Activated gamma-delta T cell (primary cell): ENCODE results near the gene WASHC4.
"Not testable (repeated sequence)": the region's sequence is repeated elsewhere in the genome, so short reads cannot be mapped to it uniquely, and the experiment has no call there.

Source experiments
- DNase-seq: peaks from one replicate; lab custom pipeline; 2025; lab: John Stamatoyannopoulos, UW

Gene WASHC4

DNA sequence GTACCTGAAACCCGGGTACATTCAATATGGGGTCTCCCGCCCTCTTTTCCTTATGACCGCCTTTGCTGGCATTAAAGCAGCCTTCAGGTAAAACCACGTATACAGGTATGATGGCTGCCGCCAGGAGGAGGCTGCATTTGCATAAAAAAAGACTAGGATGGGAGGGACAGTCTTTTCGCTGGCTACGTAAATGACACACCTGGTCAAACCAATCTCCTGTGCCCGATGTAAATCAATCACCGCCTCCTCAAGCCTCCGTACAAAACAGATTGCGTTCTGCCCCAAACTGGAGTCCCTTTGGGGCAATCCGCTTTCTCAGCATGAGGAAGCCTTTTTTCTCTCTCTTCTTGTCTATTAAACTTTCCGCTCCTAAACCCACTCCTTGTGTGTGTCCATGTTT lies 15.2 kb upstream of the WASHC4 start:
- no peak for DNase-seq

DNA sequence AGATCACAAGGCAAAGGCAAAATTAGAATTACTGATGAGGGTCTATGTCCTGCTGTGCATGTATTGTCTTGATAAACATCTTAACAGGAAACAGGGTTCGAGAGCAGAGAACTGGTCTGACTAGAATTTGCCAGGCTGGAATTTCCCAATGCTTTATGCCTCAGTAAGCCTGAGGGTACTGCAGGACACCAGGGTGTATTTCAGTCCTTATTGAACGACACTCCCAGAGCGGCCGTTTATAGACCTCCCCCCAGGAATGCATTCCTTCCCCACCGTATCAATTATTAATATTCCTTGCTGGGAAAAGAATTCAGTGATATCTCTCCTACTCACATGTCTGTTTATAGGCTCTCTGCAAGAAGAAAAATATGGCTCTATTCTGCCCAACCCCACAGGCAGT lies 12.2 kb upstream of the WASHC4 start:
- not testable (repeated sequence) for DNase-seq

DNA sequence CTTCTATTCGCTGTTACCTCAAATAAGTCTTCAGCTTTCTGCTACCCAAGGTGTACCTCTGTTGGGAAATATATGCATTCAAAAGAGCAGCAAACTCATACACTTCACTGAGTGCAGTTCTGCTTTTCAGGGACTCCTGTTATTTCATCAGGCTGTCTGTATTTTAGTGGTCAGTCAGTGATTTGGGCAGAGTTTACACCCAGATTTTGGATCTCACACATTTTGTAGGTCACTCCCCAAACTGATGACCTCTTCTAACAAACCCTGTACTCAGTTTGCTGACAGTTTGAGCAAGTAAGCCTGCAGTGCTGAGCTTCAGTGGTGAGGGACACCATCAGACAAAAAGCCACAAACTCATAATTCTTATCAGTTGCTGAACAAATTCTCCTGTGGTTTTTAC lies 8.2 kb upstream of the WASHC4 start:
- DNase-seq, result no peak

DNA sequence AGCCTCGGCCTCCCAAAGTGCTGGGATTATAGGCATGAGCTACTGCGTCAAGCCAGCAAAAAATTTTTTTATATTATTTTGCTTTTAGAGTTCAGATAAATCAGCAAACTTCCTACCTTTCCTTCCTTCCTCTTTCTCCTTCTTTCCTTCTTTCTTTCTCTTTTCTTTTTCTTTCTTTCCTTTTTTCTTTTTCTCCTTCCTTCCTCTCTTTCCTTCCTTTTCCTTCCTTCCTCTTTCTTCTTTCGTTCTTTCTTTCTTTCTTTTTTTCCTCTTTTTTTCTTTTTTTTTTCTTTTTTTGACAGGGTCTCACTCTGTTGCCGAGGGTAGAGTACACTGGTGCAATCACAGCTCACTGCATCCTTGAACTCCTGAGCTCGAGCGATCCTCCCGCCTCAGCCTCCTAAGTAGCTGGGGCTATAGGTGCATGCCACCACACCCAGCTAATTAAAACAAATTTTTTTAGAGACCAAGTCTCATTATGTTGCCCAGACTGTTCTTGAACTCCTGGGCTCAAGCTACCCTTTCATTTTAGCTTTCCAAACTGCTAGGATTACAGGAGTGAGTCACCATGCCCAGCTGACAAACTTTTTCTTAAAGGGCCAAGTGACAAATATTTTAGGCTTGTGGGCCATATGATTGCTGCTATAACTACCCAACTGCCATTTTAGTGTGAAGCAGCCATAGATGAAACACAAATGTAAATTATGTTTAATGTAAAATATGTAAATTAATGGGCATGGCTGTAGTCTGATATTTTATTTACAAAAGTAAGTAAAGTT lies 7.1 kb upstream of the WASHC4 start:
- DNase-seq, result no peak

DNA sequence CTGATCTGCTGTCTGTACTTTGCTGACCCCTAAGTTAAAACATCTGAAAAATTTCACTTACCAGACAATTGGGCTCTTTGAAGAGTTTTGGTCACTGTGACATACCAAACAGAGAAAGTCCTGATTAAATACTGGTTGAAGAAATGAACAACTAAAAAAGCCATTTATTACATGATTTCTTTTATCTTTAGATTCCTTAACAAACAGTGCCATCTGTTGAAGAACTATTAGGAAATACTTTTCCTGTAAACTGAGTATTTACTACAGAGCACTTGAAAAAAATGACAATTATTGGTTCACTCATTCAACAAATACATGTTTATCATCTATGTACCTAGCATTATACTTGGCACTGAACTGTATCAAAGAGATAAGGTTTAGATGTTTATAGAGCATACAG lies 6.5 kb upstream of the WASHC4 start:
- no peak for DNase-seq

DNA sequence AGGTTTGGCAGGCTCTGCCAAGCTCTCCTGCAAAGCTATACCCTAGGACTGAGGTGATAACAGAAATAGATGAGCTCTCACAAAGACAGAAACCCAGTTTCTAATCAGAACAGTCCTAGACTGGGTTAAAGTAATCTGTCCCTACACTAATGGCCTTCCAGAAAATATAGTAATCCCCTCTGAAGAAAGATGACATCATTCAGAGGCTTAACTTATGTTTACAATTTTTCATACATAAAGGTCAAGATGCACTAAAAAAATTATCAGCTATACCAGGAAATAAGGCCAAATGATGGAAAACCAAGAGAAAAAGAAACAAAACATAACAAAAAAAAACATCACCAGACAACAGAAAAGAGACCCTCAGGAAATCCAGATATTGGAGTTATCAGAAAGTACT lies 4.9 kb upstream of the WASHC4 start:
- no peak for DNase-seq

DNA sequence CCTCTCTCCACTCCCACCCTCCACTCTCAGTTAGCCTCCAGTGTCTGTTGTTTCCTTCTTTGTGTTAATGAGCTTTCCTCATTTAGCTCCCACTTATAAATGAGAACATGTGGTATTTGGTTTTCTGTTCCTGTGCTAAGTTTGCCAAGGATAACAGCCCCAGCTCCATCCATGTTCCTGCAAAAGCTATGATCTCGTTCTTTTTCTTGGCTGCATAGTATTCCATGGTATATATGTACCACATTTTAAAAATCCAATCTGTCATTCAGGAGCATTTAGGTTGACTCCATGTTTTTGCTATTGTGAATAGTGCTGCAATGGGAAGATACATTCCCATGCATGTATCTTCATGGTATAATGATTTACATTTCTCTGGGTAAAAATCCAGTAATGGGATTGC lies 2.8 kb upstream of the WASHC4 start:
- no peak for DNase-seq

DNA sequence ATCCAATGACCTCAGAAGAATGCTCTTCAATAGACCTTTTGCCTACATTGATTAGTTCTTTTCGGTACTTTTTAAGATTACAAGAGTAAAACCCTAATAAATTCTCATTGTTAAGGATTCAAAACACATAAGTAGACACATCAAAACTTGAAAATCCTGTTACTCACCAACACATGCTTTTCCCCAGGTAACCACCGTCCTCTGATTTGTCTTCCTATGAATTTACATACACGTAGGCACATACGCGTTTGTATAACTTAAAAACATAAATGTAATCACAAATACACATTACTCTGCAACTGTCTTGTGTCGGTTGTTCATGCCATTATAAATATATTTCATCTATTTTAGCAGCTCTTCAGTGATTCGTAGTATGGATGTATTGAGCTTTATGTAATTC lies 910 bp upstream of the WASHC4 start:
- DNase-seq, result no peak

DNA sequence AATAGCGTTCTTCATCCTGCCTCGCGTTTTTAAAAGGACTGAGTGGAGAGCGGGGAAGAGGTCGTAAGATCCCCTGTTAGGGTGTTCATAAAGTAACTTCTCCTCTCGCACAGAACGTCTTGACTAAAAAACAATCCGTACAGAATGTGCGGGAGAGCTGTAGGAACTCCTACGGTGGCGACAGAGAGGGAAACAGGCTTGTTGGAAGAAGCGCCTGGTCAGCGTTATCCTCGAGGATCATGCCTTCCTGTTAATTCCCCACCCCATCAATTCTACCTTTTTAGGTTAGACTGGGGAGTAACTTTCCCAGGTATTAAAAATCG lies 399 bp upstream of the WASHC4 start:
- DNase-seq, result no peak

DNA sequence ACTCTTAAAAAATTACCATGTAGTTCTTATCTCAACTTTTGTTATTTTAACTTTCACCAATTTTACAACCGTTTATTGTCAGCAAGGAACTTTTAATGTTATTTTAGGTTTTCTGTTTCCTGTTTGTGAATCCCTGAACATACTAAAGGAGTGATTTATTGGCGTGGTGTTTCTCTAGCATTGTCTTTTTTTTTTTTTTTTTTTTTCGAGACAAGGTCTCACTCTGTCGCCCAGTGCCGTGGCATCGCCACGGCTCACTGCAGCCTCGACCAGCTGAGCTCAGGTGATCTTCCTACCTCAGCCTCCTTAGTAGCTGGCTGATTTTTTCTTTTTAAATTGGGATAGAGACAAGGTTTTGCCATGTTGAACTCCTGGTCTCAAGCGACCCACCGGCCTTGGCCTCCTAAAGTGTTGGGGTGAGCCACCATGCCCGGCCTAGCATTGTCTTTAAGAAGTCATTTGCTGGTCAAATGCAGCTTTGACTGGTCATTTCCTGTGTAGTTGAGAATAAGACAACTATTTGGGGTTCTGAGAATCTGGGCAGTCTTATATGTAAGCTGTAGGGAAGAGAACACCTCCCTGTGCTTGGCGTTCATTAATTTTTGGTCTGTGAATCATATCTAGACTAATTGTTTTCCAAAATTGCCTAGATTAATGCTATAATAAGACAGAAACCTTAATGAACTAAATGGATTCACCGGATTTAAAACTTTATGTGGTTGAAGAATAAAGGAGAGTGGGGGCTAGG lies 2.1 kb downstream of the WASHC4 start:
- DNase-seq, result no peak

DNA sequence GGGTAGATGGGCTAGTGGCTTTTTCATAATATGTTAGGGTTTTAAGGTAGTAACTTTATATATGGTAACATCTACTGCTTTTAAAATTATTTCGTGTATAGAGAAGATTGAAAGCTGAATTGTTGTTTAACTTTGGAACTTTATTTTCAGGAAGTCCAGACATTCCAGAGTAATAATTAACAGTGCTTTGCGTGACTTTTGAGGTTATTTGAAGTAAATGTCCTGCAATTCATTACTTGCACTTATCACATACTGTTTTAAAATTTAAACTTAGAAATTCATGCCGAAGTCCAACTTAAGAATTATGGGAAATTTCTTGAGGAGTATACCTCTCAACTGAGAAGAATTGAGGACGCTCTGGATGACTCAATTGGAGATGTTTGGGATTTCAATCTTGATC lies 3.3 kb downstream of the WASHC4 start:
- DNase-seq, result no peak

DNA sequence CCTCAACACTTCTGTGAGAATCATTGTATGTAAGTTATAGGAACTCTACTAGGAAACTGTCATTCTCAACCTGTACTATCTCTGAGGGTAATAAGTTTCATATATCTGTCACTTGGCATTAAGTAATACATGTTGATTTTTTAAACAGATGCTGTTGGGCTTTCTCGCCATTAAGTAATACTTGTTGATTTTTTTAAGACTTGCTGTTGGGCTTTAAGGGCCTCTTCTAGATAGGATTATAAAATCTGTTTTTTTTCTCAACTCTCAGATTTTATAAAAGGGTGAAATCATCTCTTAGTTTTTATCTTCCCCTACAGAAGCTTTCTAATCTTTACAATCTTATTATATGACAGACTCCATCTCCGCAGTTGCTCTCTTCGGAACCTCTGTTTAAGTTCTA lies 5.6 kb downstream of the WASHC4 start:
- no peak for DNase-seq

DNA sequence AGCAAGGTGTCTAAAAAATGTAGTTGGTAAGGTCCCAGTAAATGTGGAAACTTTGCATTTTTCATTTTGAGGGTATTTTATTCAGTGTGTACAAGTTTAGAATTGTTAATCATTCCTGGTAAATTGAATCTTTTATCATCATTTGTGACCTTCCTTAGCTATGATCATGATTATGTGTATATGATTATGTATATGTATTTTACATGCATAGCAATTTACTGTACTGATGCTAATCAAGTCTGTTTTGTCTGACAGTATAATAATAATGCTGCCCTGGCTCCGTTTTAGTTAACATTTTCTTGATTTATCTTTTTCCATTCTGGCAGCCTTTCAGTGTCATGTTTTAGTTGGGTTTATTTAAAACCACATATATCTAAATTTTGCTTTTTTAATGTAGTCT lies 9.4 kb downstream of the WASHC4 start:
- no peak for DNase-seq

DNA sequence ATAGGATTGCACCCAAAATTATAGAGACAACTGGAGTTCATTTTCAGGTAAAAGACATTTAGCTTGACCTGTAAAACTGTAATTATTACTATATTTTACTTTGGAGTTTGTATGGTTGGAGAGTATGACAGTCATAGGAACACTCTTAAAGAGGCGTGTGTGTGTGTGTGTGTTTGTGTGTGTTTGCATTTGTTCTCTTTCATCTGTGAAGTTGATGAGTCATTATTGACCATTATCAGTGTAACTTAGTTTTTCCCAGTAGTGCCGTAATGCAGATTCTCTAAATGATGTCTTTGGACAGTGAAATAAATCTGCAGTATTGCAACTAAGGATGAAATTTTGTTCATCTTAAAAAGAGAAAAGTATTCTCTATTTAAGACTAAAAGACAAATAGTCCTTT lies 13.0 kb downstream of the WASHC4 start:
- no peak for DNase-seq

DNA sequence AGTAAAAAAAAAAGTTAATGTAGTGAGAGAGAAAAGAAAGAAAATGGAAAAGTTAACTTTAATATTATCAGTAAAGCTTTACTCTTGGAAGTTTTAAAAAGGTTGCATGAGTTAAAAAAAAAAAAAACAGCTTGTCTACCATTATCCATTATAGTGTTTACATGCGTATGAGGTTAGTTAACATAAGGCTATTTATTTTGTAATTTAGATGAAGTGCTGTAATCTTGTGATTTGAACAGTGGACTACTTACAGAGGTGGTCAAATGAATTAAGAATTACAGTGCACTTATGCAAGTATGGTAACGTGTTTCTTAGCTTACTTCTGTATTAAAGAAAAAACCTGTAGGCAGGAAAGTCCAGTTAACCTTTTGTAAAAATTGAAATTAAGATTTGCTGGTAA lies 30.7 kb downstream of the WASHC4 start:
- no peak for DNase-seq

DNA sequence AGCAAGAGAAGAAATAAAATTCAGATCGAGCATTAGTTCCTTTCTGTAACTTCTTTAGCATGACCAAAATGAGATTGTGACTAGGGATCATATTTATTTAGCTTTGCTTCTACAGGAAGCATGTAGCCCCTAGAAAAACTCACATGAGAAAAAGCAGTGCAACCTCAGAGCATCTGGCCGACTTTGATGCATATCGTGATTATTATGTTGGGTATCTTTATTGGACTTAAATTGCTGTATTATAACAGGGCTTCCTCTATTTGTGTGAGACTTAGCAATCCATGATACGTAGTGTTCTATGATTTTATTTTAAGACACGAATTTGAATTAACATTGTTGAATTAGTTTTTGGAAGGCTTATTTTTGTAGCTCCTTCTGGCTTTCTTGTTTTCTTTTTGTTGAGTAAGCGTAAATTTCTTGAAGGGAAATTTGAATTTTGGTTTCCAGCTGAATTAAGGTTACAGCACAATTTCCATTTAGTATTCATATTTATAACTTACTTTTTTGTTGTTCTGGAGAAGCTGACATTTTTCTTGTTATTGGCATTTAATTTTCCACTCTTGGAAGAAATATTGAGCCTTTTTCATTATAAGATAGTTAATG lies 33.9 kb downstream of the WASHC4 start:
- no peak for DNase-seq

DNA sequence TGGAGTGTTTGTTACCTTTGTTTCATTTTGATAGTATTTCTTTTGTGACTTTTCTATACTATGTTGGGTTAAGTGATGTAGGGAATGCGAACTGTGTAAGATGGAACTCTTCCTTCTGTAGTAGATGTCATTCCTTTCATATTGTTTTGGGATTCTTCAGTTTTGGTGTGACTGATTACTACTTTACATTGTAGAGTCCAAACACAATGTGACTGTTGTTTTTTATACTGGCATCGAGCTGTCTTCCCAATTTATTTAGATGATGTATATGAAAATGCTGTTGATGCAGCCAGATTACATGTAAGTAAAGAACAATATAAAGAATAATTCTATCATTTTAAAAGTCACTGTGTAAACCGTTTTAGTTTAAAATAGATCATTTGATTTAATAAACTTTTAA lies 34.7 kb downstream of the WASHC4 start:
- no peak for DNase-seq

DNA sequence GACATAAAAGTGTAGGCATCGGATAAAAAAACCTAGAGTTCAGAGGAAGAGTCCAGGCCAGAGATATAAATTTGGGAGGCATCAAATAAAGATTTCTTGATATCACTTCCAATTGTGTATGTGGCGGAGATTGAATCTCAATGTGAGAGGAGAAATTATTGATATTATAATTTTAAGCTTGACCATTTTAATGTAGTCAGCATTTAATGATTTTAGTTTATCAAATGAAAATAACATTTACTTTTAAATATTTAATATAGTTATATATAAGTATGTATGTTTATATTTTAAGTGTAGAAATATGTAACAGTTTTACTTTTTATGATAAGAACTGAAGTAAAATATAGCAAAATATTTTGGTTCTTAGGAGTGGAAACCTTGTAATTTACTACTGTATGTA lies 48.7 kb downstream of the WASHC4 start:
- no peak for DNase-seq

DNA sequence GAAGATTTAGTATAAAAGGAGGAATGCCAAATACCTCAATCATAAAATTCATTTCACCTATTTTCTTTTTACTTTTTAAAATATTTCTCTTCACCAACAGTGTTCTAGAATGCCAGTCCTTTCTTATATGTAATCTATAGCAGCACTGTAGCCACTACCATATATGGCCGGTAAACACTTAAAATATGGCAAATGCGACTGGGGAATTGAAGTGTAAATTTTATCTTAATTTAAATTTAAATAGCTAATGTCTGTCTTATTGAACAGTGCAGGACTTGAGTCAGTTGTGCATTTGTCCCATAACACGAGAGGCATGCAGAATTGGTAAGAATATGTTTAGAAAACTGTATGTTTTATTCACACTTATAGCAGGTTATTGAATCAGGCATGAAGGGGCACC lies 50.1 kb downstream of the WASHC4 start:
- DNase-seq, result no peak

DNA sequence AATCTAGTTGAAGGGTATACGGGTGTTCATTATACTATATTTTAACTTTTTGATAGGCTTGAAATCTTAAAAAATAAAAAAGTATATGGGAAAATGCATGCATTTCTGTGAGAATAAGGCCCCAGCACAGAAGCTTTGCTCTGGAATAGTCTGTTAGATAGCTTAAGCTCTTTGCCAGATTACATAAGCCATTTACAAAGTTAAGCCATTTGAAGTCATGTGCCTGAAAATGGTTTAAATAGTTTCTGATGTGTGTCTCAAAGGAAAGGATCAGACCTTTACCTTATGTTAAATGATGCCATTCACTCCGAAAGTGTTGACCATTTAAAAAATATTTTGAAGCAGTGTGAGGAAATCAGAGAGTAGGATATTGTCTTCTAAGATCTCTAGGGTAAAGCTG lies 51.3 kb downstream of the WASHC4 start:
- no peak for DNase-seq

DNA sequence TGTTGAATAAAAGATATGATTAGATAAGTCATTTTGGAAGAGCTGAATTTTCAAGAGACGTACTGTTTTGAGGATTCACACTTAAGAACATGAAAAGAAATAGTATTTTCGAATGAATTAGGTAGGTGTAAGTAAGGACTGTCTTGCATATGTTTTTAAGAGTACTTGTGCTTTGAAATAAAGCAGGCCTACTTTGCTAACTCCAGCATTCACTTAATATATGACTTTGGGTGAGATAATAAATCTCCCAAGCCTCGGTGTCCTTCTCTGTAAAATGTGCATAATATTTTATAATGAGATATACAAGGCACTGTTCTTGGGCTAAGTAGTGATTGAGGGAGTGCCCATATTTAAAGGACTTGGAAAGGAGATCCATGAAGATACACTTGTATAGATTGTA lies 54.6 kb downstream of the WASHC4 start:
- no peak for DNase-seq

DNA sequence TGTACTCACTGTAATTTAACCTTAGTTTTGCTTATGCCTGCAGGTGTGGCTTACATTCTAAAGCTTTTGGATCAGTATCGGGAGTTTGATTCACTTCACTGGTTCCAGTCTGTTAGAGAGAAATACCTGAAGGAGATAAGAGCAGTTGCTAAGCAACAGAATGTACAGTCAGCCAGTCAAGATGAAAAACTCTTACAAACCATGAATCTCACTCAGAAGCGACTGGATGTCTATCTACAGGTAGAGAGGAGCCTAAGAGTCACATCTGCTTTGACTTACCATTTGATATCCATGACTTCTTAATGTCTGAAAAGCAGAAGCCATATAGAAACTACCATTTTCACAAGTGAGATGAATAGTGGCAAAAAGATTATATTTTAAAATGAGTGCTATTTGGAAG lies 56.5 kb downstream of the WASHC4 start:
- DNase-seq, result no peak

DNA sequence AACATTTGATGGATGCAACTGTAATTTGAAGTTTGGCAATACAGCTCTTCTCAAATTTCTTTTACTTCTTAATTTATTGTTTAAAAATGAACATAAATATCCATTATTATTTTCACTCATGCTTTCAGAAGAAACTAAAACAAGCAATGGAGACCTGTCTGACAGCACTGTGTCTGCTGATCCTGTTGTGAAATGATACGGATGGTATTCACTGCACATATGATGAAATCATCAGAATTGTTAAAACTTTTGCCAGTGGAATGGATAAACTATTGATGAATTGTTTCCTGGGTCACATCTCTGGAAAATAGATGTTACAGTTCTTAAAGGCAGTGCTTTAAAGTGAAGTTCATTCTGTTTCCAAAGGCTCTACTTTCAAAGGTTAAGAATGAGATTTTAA lies 59.2 kb downstream of the WASHC4 start:
- no peak for DNase-seq

DNA sequence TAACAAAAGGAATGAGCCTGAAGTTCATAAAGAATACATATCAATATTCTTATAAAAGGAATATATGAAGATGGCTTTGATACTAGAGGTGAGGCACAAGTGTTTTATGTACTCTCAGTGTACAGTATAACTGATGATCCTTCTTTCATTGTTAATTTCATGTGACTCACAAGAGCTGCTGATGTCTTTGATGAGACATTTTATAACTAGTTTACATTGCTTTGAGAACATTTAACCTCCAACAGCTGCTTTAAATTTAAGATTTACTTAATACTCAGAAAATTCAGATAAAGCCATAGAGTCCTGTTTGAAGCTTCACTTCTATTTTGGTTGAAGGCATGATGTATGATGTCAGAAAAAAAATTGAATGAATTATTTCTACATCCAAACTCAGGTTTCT lies 59.8 kb downstream of the WASHC4 start:
- DNase-seq, result no peak
